ENCODE results near the gene HEXIM2.

HEXIM2 gene

GRCh38 chr17:45175759-45176115 is 14.1 kb downstream of the HEXIM2 start:
- Histone ChIP-seq H3K4me3 (ENCODE audit: low read depth, low read length) (no peak overlapping the region), H3K4me1 (ENCODE audit: control insufficient read depth, insufficient read depth, low read length) (peaks cover 23% of the 10 kb centered on the region), H3K36me3 (ENCODE audit: control insufficient read depth in 2 of 2, insufficient read depth in 1 of 2, low read length in 2 of 2) (peaks cover 0 to 2% of the 10 kb centered on the region in 2 experiments; a peak in 1 of 3 replicates), H3K9me3 (ENCODE audit: control insufficient read depth, insufficient read depth, low read depth, low read length) (no peaks in the 10 kb centered on the region), H3K27ac (ENCODE audit: extremely low read depth, low read depth, low read length) (peak overlapping the region; percentile 52; the same call in 1 of the 2 replicates)
- POLR2A ChIA-PET, result interaction anchor here (0.6 to 3.1 kb wide), 9 partner anchors 15 to 480 kb away, joined by 3 to 57 read pairs (median 5); partner anchors contain the start of genes HEXIM1 and HEXIM2
- CTCF ChIA-PET, result interaction anchor here (0.7 to 2.3 kb wide), 6 partner anchors 19 to 60 kb away, joined by 3 to 22 read pairs (median 6); partner anchors contain the start of gene ACBD4
- TF ChIP-seq ZNF560 (tag by site-specific recombination; IDR thresholded peaks at IDR 0.05; ENCODE audit: borderline replicate concordance), result no peak
- TF ChIP-seq PRDM1 (tag by site-specific recombination; IDR thresholded peaks at IDR 0.05), result no peak
- TF ChIP-seq ZNF768 (tag by site-specific recombination; IDR thresholded peaks at IDR 0.05), result no peak
- TF ChIP-seq ZNF311 (tag by site-specific recombination; IDR thresholded peaks at IDR 0.05; ENCODE audit: borderline replicate concordance), result no peak
- TF ChIP-seq ZNF571 (tag by site-specific recombination; IDR thresholded peaks at IDR 0.05), result no peak
- no peak for TF ChIP-seq GFI1B (tag by site-specific recombination; IDR thresholded peaks at IDR 0.05)
- TF ChIP-seq, protein P1, sequence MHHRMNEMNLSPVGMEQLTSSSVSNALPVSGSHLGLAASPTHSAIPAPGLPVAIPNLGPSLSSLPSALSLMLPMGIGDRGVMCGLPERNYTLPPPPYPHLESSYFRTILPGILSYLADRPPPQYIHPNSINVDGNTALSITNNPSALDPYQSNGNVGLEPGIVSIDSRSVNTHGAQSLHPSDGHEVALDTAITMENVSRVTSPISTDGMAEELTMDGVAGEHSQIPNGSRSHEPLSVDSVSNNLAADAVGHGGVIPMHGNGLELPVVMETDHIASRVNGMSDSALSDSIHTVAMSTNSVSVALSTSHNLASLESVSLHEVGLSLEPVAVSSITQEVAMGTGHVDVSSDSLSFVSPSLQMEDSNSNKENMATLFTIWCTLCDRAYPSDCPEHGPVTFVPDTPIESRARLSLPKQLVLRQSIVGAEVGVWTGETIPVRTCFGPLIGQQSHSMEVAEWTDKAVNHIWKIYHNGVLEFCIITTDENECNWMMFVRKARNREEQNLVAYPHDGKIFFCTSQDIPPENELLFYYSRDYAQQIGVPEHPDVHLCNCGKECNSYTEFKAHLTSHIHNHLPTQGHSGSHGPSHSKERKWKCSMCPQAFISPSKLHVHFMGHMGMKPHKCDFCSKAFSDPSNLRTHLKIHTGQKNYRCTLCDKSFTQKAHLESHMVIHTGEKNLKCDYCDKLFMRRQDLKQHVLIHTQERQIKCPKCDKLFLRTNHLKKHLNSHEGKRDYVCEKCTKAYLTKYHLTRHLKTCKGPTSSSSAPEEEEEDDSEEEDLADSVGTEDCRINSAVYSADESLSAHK (tag by site-specific recombination; IDR thresholded peaks at IDR 0.05), result no peak
- TF ChIP-seq, protein P2, sequence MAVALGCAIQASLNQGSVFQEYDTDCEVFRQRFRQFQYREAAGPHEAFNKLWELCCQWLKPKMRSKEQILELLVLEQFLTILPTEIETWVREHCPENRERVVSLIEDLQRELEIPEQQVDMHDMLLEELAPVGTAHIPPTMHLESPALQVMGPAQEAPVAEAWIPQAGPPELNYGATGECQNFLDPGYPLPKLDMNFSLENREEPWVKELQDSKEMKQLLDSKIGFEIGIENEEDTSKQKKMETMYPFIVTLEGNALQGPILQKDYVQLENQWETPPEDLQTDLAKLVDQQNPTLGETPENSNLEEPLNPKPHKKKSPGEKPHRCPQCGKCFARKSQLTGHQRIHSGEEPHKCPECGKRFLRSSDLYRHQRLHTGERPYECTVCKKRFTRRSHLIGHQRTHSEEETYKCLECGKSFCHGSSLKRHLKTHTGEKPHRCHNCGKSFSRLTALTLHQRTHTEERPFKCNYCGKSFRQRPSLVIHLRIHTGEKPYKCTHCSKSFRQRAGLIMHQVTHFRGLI (tag by site-specific recombination; IDR thresholded peaks at IDR 0.05), result no peak
- TF ChIP-seq, protein P3, sequence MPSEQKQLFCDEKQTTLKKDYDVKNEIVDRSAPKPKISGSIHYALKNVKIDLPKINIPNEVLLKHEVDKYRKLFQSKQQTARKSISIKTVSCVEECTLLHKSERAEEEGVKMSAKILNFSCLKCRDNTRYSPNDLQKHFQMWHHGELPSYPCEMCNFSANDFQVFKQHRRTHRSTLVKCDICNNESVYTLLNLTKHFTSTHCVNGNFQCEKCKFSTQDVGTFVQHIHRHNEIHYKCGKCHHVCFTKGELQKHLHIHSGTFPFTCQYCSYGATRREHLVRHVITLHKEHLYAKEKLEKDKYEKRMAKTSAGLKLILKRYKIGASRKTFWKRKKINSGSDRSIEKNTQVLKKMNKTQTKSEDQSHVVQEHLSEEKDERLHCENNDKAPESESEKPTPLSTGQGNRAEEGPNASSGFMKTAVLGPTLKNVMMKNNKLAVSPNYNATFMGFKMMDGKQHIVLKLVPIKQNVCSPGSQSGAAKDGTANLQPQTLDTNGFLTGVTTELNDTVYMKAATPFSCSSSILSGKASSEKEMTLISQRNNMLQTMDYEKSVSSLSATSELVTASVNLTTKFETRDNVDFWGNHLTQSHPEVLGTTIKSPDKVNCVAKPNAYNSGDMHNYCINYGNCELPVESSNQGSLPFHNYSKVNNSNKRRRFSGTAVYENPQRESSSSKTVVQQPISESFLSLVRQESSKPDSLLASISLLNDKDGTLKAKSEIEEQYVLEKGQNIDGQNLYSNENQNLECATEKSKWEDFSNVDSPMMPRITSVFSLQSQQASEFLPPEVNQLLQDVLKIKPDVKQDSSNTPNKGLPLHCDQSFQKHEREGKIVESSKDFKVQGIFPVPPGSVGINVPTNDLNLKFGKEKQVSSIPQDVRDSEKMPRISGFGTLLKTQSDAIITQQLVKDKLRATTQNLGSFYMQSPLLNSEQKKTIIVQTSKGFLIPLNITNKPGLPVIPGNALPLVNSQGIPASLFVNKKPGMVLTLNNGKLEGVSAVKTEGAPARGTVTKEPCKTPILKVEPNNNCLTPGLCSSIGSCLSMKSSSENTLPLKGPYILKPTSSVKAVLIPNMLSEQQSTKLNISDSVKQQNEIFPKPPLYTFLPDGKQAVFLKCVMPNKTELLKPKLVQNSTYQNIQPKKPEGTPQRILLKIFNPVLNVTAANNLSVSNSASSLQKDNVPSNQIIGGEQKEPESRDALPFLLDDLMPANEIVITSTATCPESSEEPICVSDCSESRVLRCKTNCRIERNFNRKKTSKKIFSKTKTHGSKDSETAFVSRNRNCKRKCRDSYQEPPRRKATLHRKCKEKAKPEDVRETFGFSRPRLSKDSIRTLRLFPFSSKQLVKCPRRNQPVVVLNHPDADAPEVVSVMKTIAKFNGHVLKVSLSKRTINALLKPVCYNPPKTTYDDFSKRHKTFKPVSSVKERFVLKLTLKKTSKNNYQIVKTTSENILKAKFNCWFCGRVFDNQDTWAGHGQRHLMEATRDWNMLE (tag by site-specific recombination; conservative IDR thresholded peaks at IDR 0.05; ENCODE audit: low read depth), result no peak
- TF ChIP-seq ZNF629 (tag by site-specific recombination; IDR thresholded peaks at IDR 0.05), result no peak
- TF ChIP-seq ZBTB20 (tag by site-specific recombination; IDR thresholded peaks at IDR 0.05), result no peak
- no peak for TF ChIP-seq KLF10 (tag by site-specific recombination; IDR thresholded peaks at IDR 0.05)
- TF ChIP-seq ZNF837 (tag by site-specific recombination; IDR thresholded peaks at IDR 0.05), result no peak
- no peak for TF ChIP-seq YY2 (tag by site-specific recombination; IDR thresholded peaks at IDR 0.05)

DNA sequence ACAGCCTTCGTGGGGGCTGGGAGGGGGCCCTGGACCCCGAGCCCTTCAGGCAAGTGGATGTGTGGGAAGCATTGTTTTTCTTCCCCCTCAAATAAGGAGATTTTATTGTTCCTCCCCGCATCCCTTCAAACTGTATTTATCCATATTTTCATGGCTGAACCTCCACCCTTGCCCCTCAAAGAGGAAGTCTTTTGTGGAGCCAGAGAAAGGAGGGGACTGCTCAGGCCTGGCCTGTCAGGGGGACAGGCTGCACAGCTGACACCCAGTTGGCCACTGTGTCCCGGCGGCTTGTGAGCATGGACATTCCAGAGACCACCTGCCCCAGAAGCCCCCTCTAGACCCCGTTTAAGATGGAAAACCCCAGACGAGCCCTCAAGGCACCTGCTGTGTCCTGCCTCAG is 15.9 kb downstream of the HEXIM2 start:
- ChIA-PET CTCF (interaction anchor here (1.4 to 2.3 kb wide), 4 partner anchors 20 to 69 kb away, joined by 3 to 22 read pairs (median 10); partner anchors contain the start of gene ACBD4), POLR2A (interaction anchor here (1.4 to 3.1 kb wide), 2 partner anchors 16 to 21 kb away, joined by 3 to 40 read pairs; partner anchors contain the start of gene HEXIM2)
- Histone ChIP-seq H3K4me3 (ENCODE audit: low read depth, low read length) (no peak overlapping the region), H3K27ac (ENCODE audit: extremely low read depth, low read depth, low read length) (no peak overlapping the region), H3K9me3 (ENCODE audit: control insufficient read depth, insufficient read depth, low read depth, low read length) (no peaks in the 10 kb centered on the region), H3K36me3 (ENCODE audit: control insufficient read depth in 2 of 2, insufficient read depth in 1 of 2, low read length in 2 of 2) (no peaks in the 10 kb centered on the region), H3K4me1 (ENCODE audit: control insufficient read depth, insufficient read depth, low read length) (peaks cover 13% of the 10 kb centered on the region)
- TF ChIP-seq ZNF24 (tag by site-specific recombination; IDR thresholded peaks at IDR 0.05), result no peak
- no peak for TF ChIP-seq ZNF529 (tag by site-specific recombination; IDR thresholded peaks at IDR 0.05; ENCODE audit: insufficient replicate concordance)
- TF ChIP-seq ZFP3 (tag by site-specific recombination; IDR thresholded peaks at IDR 0.05; ENCODE audit: low read depth), result no peak
- no peak for TF ChIP-seq ELK4 (IDR thresholded peaks at IDR 0.05; ENCODE audit: borderline replicate concordance, low read depth, low read length)
- no peak for TF ChIP-seq ZNF664 (tag by site-specific recombination; IDR thresholded peaks at IDR 0.05)
- no peak for TF ChIP-seq ZSCAN30 (tag by site-specific recombination; IDR thresholded peaks at IDR 0.05)
- no peak for TF ChIP-seq ZBTB1 (tag by site-specific recombination; IDR thresholded peaks at IDR 0.05)
- no peak for TF ChIP-seq ZSCAN16 (tag by site-specific recombination; IDR thresholded peaks at IDR 0.05)
- no peak for TF ChIP-seq ZNF596 (tag by site-specific recombination; IDR thresholded peaks at IDR 0.05)
- TF ChIP-seq ZNF76 (tag by site-specific recombination; IDR thresholded peaks at IDR 0.05; ENCODE audit: borderline replicate concordance, low read depth), result no peak
- TF ChIP-seq, protein P4, sequence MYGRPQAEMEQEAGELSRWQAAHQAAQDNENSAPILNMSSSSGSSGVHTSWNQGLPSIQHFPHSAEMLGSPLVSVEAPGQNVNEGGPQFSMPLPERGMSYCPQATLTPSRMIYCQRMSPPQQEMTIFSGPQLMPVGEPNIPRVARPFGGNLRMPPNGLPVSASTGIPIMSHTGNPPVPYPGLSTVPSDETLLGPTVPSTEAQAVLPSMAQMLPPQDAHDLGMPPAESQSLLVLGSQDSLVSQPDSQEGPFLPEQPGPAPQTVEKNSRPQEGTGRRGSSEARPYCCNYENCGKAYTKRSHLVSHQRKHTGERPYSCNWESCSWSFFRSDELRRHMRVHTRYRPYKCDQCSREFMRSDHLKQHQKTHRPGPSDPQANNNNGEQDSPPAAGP (tag by site-specific recombination; IDR thresholded peaks at IDR 0.05), result no peak

Measured in HEK293 (cell line).